ENCODE data around the gene MAP3K5. TPM values are rescaled to one million over a fixed set of nuclear protein-coding genes. Genes with fewer than 3 reads are reported as not detected.
A peak's percentile ranks its signal among the peaks of the same experiment; 100 is the strongest.

Gene MAP3K5
- total and polyA plus RNA-seq, 9 of the 15 experiments (the other 6 are each of a cell fraction or from before 2014, with no cell fraction given) = 2.2 to 13.0 (median 9.9) TPM

DNA sequence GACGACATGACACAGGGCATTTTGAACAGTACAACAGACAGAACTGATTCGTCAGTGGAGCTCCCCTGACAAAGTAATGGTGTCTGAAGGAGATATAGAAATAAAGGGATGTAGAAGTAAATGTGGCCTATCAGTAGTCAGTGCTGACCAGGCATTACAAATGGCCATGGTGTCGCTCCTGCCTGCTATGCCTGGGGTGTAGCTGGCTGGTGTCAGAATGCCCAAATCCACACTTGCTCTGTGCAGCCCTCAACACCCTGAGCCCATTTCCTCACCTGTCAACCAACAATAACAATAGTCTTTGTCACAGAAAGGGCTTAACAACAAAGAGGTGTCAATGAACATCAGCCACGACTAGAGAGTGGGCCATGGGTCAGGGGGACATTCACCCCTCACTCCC lies 53.2 kb downstream of the MAP3K5 start (continued):
- TF ChIP-seq ZNF224 (CRISPR knock-in tag; IDR thresholded peaks at IDR 0.05) = 0 out of 2 replicates have a peak, but pooled peaks have one; percentile 43
- peak; percentile 28; the same call in 1 of the 2 replicates for TF ChIP-seq TCF15 (CRISPR knock-in tag; IDR thresholded peaks at IDR 0.05)
- no peak for TF ChIP-seq TAF15 (IDR thresholded peaks at IDR 0.05; ENCODE audit: low read depth, low read length)
- TF ChIP-seq SMAD4 (CRISPR knock-in tag; conservative IDR thresholded peaks at IDR 0.05) = peak; percentile 60; the same call in 1 of the 2 replicates
- TF ChIP-seq JUND (IDR thresholded peaks at IDR 0.05; ENCODE audit: borderline replicate concordance, low read depth, low read length) = no peak
- TF ChIP-seq JUND (tag; IDR thresholded peaks at IDR 0.05; ENCODE audit: borderline replicate concordance, low read depth, low read length) = 0 out of 3 replicates have a peak, but pooled peaks have one; percentile 11
- peak; percentile 15; the same call in 1 of the 2 replicates for TF ChIP-seq TFE3 (CRISPR knock-in tag; IDR thresholded peaks at IDR 0.05)
- 0 out of 2 replicates have a peak, but pooled peaks have one; percentile 36 for TF ChIP-seq BCL6 (CRISPR knock-in tag; IDR thresholded peaks at IDR 0.05)
- TF ChIP-seq PTRF (tag; IDR thresholded peaks at IDR 0.05) = peak; percentile 74
- peak; percentile 37; the same call in 1 of the 2 replicates for TF ChIP-seq ZNF324 (CRISPR knock-in tag; IDR thresholded peaks at IDR 0.05)
- TF ChIP-seq ZNF165 (CRISPR knock-in tag; IDR thresholded peaks at IDR 0.05; ENCODE audit: borderline replicate concordance) = 0 out of 2 replicates have a peak, but pooled peaks have one; percentile 18
- no peak for TF ChIP-seq NR2C1 (IDR thresholded peaks at IDR 0.05)
- peak; percentile 66 for TF ChIP-seq NR2C1 (tag; IDR thresholded peaks at IDR 0.05)
